HEK293T (cell line): ENCODE measurements around the gene DCP1A.
"Not testable (repeated sequence)": the region's sequence is repeated elsewhere in the genome, so short reads cannot be mapped to it uniquely, and the experiment has no call there.

Source experiments
- L3MBTL2 ChIP-seq: fragments of 450-650 bp; conservative IDR thresholded peaks from 2 replicates; pipeline ENCODE4 v1.6.1; 2016; ENCODE audit warnings: mild to moderate bottlenecking
- SUZ12 ChIP-seq: fragments of 450-650 bp; IDR thresholded peaks from 2 replicates; pipeline ENCODE4 v1.6.1; 2016; ENCODE audit warnings: mild to moderate bottlenecking

- TF ChIP-seq L3MBTL2, SUZ12: not testable (repeated sequence)
These were observed 775 bp upstream of the DCP1A start for GRCh38 chr3:53348118-53348517.
